Neural cell (in vitro differentiated cells): ENCODE results near the gene CLASP2.

Source experiments
- EP300 ChIP-seq: fragments of 450-650 bp; conservative IDR thresholded peaks from 2 replicates; pipeline ENCODE4 v1.6.1; 2014; ENCODE audit warnings: antibody characterized with exemption, mild to moderate bottlenecking, moderate library complexity; ENCODE audit not compliant: poor library complexity, severe bottlenecking
- EZH2 ChIP-seq: fragments of 200-600, 300-800 bp; shearing (Covaris generic), sonication (generic); IDR thresholded peaks from 2 replicates; pipeline ENCODE4 v1.6.1; 2014; ENCODE audit warnings: antibody characterized with exemption, low read length, borderline replicate concordance, mild to moderate bottlenecking; ENCODE audit not compliant: insufficient read depth, poor library complexity, severe bottlenecking
- POLR2AphosphoS5 ChIP-seq: IDR thresholded peaks from 2 replicates; pipeline ENCODE4 v1.6.1; 2012
- SMC3 ChIP-seq: fragments of 450-650 bp; conservative IDR thresholded peaks from 2 replicates; pipeline ENCODE4 v1.6.1; 2014; ENCODE audit warnings: antibody characterized with exemption, mild to moderate bottlenecking, moderate library complexity; ENCODE audit not compliant: poor library complexity
- TAF1 ChIP-seq: IDR thresholded peaks from 2 replicates; pipeline ENCODE4 v1.6.1; 2012; ENCODE audit warnings: low read depth
- TF ChIP-seq, protein P1 (sequence below): fragments of 450-650 bp; IDR thresholded peaks from 2 replicates; pipeline ENCODE4 v1.5.1; 2014; ENCODE audit warnings: antibody characterized with exemption, mild to moderate bottlenecking, moderate library complexity; ENCODE audit not compliant: poor library complexity, severe bottlenecking
- TF ChIP-seq, protein P2 (sequence below): IDR thresholded peaks from 2 replicates; pipeline ENCODE4 v1.6.1; 2012; ENCODE audit warnings: borderline replicate concordance

DNA sequence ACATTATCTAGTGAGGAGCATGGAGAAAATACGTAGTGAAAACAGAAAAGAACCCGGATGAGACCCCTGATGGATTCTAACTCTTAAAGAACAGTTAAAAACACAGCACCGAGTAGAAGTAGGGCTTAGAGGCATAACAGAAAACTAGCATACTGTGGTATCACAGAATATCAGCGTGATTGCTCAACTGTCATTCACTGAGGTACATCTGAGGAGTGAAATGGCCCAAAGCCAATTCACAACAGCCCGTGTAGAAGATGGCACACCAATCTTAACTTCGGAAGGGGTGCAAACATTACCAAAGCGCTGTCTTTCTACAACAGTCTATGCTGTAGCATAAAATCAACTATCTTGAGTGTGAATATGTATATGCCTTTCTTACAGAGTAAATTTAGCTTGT is 1.8 kb downstream of the CLASP2 start:
- TF ChIP-seq, protein P1, sequence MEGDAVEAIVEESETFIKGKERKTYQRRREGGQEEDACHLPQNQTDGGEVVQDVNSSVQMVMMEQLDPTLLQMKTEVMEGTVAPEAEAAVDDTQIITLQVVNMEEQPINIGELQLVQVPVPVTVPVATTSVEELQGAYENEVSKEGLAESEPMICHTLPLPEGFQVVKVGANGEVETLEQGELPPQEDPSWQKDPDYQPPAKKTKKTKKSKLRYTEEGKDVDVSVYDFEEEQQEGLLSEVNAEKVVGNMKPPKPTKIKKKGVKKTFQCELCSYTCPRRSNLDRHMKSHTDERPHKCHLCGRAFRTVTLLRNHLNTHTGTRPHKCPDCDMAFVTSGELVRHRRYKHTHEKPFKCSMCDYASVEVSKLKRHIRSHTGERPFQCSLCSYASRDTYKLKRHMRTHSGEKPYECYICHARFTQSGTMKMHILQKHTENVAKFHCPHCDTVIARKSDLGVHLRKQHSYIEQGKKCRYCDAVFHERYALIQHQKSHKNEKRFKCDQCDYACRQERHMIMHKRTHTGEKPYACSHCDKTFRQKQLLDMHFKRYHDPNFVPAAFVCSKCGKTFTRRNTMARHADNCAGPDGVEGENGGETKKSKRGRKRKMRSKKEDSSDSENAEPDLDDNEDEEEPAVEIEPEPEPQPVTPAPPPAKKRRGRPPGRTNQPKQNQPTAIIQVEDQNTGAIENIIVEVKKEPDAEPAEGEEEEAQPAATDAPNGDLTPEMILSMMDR = no peak
- no peak for TF ChIP-seq EZH2
- TF ChIP-seq, protein P2, sequence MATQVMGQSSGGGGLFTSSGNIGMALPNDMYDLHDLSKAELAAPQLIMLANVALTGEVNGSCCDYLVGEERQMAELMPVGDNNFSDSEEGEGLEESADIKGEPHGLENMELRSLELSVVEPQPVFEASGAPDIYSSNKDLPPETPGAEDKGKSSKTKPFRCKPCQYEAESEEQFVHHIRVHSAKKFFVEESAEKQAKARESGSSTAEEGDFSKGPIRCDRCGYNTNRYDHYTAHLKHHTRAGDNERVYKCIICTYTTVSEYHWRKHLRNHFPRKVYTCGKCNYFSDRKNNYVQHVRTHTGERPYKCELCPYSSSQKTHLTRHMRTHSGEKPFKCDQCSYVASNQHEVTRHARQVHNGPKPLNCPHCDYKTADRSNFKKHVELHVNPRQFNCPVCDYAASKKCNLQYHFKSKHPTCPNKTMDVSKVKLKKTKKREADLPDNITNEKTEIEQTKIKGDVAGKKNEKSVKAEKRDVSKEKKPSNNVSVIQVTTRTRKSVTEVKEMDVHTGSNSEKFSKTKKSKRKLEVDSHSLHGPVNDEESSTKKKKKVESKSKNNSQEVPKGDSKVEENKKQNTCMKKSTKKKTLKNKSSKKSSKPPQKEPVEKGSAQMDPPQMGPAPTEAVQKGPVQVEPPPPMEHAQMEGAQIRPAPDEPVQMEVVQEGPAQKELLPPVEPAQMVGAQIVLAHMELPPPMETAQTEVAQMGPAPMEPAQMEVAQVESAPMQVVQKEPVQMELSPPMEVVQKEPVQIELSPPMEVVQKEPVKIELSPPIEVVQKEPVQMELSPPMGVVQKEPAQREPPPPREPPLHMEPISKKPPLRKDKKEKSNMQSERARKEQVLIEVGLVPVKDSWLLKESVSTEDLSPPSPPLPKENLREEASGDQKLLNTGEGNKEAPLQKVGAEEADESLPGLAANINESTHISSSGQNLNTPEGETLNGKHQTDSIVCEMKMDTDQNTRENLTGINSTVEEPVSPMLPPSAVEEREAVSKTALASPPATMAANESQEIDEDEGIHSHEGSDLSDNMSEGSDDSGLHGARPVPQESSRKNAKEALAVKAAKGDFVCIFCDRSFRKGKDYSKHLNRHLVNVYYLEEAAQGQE = no peak
- no peak for TF ChIP-seq SMC3
- no peak for TF ChIP-seq TAF1
- no peak for TF ChIP-seq POLR2AphosphoS5
- no peak for TF ChIP-seq EP300
